Upper lobe of right lung (tissue), 1 donor: ENCODE measurements around the gene LRIG1. TPM values are rescaled to one million over a fixed set of nuclear protein-coding genes. Genes with fewer than 3 reads are reported as not detected.

Source experiments
- ATAC-seq: fragments of 200-7000 bp; cut with Tn5 transposase; one replicate; pipeline ENCODE4 v1.9.1; 2020; ENCODE audit warnings: mild to moderate bottlenecking, moderate library complexity
- DNase-seq: peaks from one replicate; pipeline ENCODE4 v3.0.0-alpha.2; 2020
- H3K27ac ChIP-seq: fragments of 200-600 bp; one replicate; pipeline ENCODE4 v1.8.0; 2022
- H3K27me3 ChIP-seq: fragments of 200-600 bp; one replicate; pipeline ENCODE4 v1.8.0; 2022; ENCODE audit warnings: mild to moderate bottlenecking
- H3K36me3 ChIP-seq: fragments of 200-600 bp; one replicate; pipeline ENCODE4 v1.8.0; 2022
- H3K4me1 ChIP-seq: fragments of 200-600 bp; one replicate; pipeline ENCODE4 v1.8.0; 2022
- H3K4me3 ChIP-seq: fragments of 200-600 bp; one replicate; pipeline ENCODE4 v1.8.0; 2022; ENCODE audit warnings: mild to moderate bottlenecking
- H3K9me3 ChIP-seq: fragments of 200-600 bp; one replicate; pipeline ENCODE4 v1.8.0; 2022
- CTCF ChIP-seq: fragments of 200-600 bp; IDR thresholded peaks from one replicate; pipeline ENCODE4 v1.8.0; 2022; ENCODE audit warnings: antibody characterized with exemption
- intact Hi-C: fragments of 100-400 bp; cut with DNase I; formaldehyde crosslinking; loops from one replicate; pipeline ENCODE4 v1.11.0; 2022
- total RNA-seq: library from RNA; stranded (reverse); fragmentation: NEBNext Ultra II Directional; extraction: Animal tissue kit (Norgen Biotek cat#: 25700); gene quantifications from one replicate; pipeline ENCODE4 v1.2.1, GENCODE V29; 2021
- donor health status: DM: no; HTN: yes; CAD: no; lungs with severe emphysema.

Gene LRIG1
- total RNA-seq, 1 donor from 2014 or later: 56.2 TPM

- intact Hi-C loops: no loop called here
- no peaks in the 10 kb centered on the region for H3K9me3 ChIP-seq
- TF ChIP-seq CTCF: no peak
- H3K27me3 ChIP-seq: no peaks in the 10 kb centered on the region
- ATAC-seq: no peak
- DNase-seq: no peak
- no peak overlapping the region for H3K4me3 ChIP-seq
- peaks cover 59% of the 10 kb centered on the region for H3K4me1 ChIP-seq
- H3K27ac ChIP-seq: no peak overlapping the region
- no peaks in the 10 kb centered on the region for H3K36me3 ChIP-seq
These were observed 23.0 kb downstream of the LRIG1 start for GRCh38 chr3:66477856-66478255.

- intact Hi-C loops: no loop called here
- H3K9me3 ChIP-seq: no peaks in the 10 kb centered on the region
- H3K4me3 ChIP-seq: no peak overlapping the region
- H3K27me3 ChIP-seq: no peaks in the 10 kb centered on the region
- DNase-seq (no peak), ATAC-seq (peak; percentile 60)
- no peak for TF ChIP-seq CTCF
- H3K36me3 ChIP-seq: no peaks in the 10 kb centered on the region
- peak overlapping the region; percentile 24 for H3K27ac ChIP-seq
- peaks cover 59% of the 10 kb centered on the region for H3K4me1 ChIP-seq
These were observed 23.9 kb downstream of the LRIG1 start for GRCh38 chr3:66476852-66477381.

- no peaks in the 10 kb centered on the region for H3K36me3 ChIP-seq
- ATAC-seq (no peak), DNase-seq (no peak)
- H3K9me3 ChIP-seq: no peaks in the 10 kb centered on the region
- intact Hi-C loops: no loop called here
- no peak overlapping the region for H3K4me3 ChIP-seq
- peak overlapping the region; percentile 24 for H3K27ac ChIP-seq
- no peaks in the 10 kb centered on the region for H3K27me3 ChIP-seq
- no peak for TF ChIP-seq CTCF
- peaks cover 45% of the 10 kb centered on the region for H3K4me1 ChIP-seq
These were observed 25.3 kb downstream of the LRIG1 start for GRCh38 chr3:66475386-66476020.

- no peaks in the 10 kb centered on the region for H3K36me3 ChIP-seq
- no peak overlapping the region for H3K4me3 ChIP-seq
- ATAC-seq (no peak), DNase-seq (no peak)
- H3K4me1 ChIP-seq: peaks cover 38% of the 10 kb centered on the region
- H3K27me3 ChIP-seq: no peaks in the 10 kb centered on the region
- H3K27ac ChIP-seq: no peak overlapping the region
- intact Hi-C loops: no loop called here
- no peaks in the 10 kb centered on the region for H3K9me3 ChIP-seq
- no peak for TF ChIP-seq CTCF
These were observed 27.1 kb downstream of the LRIG1 start for GRCh38 chr3:66473692-66474091.

DNA sequence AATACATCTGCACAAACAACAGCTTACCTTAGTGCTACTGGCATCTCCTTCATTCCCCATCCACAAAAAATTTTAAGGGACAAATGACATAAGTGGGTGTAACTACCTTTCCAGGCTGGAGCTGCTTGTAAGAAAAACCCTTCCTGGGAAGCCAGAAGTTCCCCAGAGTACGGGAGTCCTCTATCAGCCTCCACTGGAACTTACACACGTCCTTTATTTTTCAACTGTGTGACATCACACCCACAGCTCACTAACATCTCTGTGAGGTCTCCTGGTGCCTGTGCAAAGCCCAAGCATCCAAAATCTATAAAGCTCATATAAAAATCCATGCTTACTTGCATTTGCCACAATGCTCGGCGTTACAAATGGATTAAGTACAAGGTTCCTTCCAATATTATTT is 27.6 kb downstream of the LRIG1 start:
- DNase-seq (no peak), ATAC-seq (no peak)
- no peak overlapping the region for H3K27ac ChIP-seq
- no peak for TF ChIP-seq CTCF
- H3K4me3 ChIP-seq: no peak overlapping the region
- peaks cover 43% of the 10 kb centered on the region for H3K4me1 ChIP-seq
- no peaks in the 10 kb centered on the region for H3K27me3 ChIP-seq
- H3K36me3 ChIP-seq: no peaks in the 10 kb centered on the region
- H3K9me3 ChIP-seq: no peaks in the 10 kb centered on the region
- intact Hi-C loops: no loop called here
